HepG2 (cell line): ENCODE results near the gene SH2D2A. TPM values are rescaled to one million over a fixed set of nuclear protein-coding genes. Genes with fewer than 3 reads are reported as not detected.
A peak's percentile ranks its signal among the peaks of the same experiment; 100 is the strongest.

ENCODE experiments used
- ELF3 ChIP-seq: IDR thresholded peaks from 2 replicates; pipeline ENCODE4 v1.6.1; 2016; ENCODE audit warnings: missing genetic modification reagents, missing compliant biosample characterization
- MLLT10 ChIP-seq: sonication (generic); formaldehyde crosslinking; IDR thresholded peaks from 2 replicates; pipeline ENCODE4 v1.4.0; 2020; ENCODE audit warnings: missing genetic modification reagents
- MXD4 ChIP-seq: IDR thresholded peaks from 2 replicates; pipeline ENCODE4 v1.6.1; 2016; ENCODE audit warnings: mild to moderate bottlenecking, missing biosample characterization, missing genetic modification reagents
- PHB2 ChIP-seq: fragments of 450-650 bp; IDR thresholded peaks from 2 replicates; pipeline ENCODE4 v1.6.1; 2018; ENCODE audit not compliant: partially characterized antibody
- PHF20 ChIP-seq: sonication (generic); formaldehyde crosslinking; IDR thresholded peaks from 2 replicates; pipeline ENCODE4 v1.5.0; 2020; ENCODE audit warnings: mild to moderate bottlenecking, missing genetic modification reagents
- SMAD9 ChIP-seq: sonication (generic); formaldehyde crosslinking; IDR thresholded peaks from 2 replicates; pipeline ENCODE4 v1.5.1; 2020; ENCODE audit warnings: mild to moderate bottlenecking, missing genetic modification reagents
- SMYD3 ChIP-seq: sonication (generic); formaldehyde crosslinking; IDR thresholded peaks from 2 replicates; pipeline ENCODE4 v1.8.1; 2023; ENCODE audit warnings: mild to moderate bottlenecking, missing genetic modification reagents
- STAT5B ChIP-seq: sonication (generic); formaldehyde crosslinking; IDR thresholded peaks from 2 replicates; pipeline ENCODE4 v1.4.0; 2020; ENCODE audit warnings: missing genetic modification reagents
- XRCC5 ChIP-seq: fragments of 200-400 bp; formaldehyde crosslinking; optimal IDR thresholded peaks from 2 replicates; pipeline ENCODE3; 2017; ENCODE audit warnings: mild to moderate bottlenecking, low read length
- ZBTB38 ChIP-seq: sonication (generic); formaldehyde crosslinking; IDR thresholded peaks from 2 replicates; pipeline ENCODE4 v1.5.1; 2020; ENCODE audit warnings: mild to moderate bottlenecking, missing genetic modification reagents
- ZMYM2 ChIP-seq: sonication (generic); formaldehyde crosslinking; IDR thresholded peaks from 2 replicates; pipeline ENCODE4 v1.8.0; 2022; ENCODE audit warnings: mild to moderate bottlenecking, missing genetic modification reagents
- ZNF451 ChIP-seq: sonication (generic); formaldehyde crosslinking; IDR thresholded peaks from 2 replicates; pipeline ENCODE4 v1.5.0; 2020; ENCODE audit warnings: mild to moderate bottlenecking, missing genetic modification reagents
- ZNF547 ChIP-seq: sonication (generic); formaldehyde crosslinking; IDR thresholded peaks from 2 replicates; pipeline ENCODE4 v1.5.1; 2020; ENCODE audit warnings: mild to moderate bottlenecking, missing genetic modification reagents
- polyA plus RNA-seq, 8 experiments: library from polyadenylated mRNA; depleted of rRNA in 3 of 8; stranded (reverse) in 7 of 8; unstranded in 1 of 8; fragments of >200 nt; fragmentation: Illumina TruSeq in 4 of 8; extraction: Trizol in 4 of 8; gene quantifications; 2 replicates each; pipeline versions ENCODE4 v1.2.1 to v1.2.3, GENCODE V29; 2011 to 2016; ENCODE audit warnings: low read depth in 4 of 8, missing spikeins in 1 of 8, mixed read lengths in 1 of 8; ENCODE audit not compliant: insufficient read depth in 1 of 8
- total RNA-seq, 5 experiments: library from RNA; depleted of rRNA; stranded (reverse); fragments of >200 nt; fragmentation: Illumina TruSeq; extraction: Trizol; gene quantifications; 2 replicates each; pipeline ENCODE4 v1.2.3, GENCODE V29; 2016; ENCODE audit warnings: low read depth in 1 of 5
- TF ChIP-seq, protein P1 (sequence below): sonication (generic); formaldehyde crosslinking; IDR thresholded peaks from 2 replicates; pipeline ENCODE4 v1.8.1; 2023; ENCODE audit warnings: mild to moderate bottlenecking, missing genetic modification reagents
- TF ChIP-seq, protein P2 (sequence below): sonication (generic); formaldehyde crosslinking; IDR thresholded peaks from 2 replicates; pipeline ENCODE4 v1.4.0; 2020; ENCODE audit warnings: low read depth, mild to moderate bottlenecking, missing genetic modification reagents
- TF ChIP-seq, protein P3 (sequence below): sonication (generic); formaldehyde crosslinking; IDR thresholded peaks from 2 replicates; pipeline ENCODE4 v1.8.1; 2022; ENCODE audit warnings: mild to moderate bottlenecking, missing genetic modification reagents
- TF ChIP-seq, protein P4 (sequence below): sonication (generic); formaldehyde crosslinking; IDR thresholded peaks from 2 replicates; pipeline ENCODE4 v1.5.0; 2020; ENCODE audit warnings: missing genetic modification reagents
- TF ChIP-seq, protein P5 (sequence below): sonication (generic); formaldehyde crosslinking; IDR thresholded peaks from 2 replicates; pipeline ENCODE4 v1.4.0; 2020; ENCODE audit warnings: missing genetic modification reagents
- TF ChIP-seq, protein P6 (sequence below): sonication (generic); formaldehyde crosslinking; IDR thresholded peaks from 2 replicates; pipeline ENCODE4 v1.5.0; 2020; ENCODE audit warnings: mild to moderate bottlenecking, missing genetic modification reagents

Gene SH2D2A
- total and polyA plus RNA-seq, 2 of the 13 experiments (the other 11 are each of a cell fraction or from before 2014, with no cell fraction given) = 0.57 to 0.73 TPM

DNA sequence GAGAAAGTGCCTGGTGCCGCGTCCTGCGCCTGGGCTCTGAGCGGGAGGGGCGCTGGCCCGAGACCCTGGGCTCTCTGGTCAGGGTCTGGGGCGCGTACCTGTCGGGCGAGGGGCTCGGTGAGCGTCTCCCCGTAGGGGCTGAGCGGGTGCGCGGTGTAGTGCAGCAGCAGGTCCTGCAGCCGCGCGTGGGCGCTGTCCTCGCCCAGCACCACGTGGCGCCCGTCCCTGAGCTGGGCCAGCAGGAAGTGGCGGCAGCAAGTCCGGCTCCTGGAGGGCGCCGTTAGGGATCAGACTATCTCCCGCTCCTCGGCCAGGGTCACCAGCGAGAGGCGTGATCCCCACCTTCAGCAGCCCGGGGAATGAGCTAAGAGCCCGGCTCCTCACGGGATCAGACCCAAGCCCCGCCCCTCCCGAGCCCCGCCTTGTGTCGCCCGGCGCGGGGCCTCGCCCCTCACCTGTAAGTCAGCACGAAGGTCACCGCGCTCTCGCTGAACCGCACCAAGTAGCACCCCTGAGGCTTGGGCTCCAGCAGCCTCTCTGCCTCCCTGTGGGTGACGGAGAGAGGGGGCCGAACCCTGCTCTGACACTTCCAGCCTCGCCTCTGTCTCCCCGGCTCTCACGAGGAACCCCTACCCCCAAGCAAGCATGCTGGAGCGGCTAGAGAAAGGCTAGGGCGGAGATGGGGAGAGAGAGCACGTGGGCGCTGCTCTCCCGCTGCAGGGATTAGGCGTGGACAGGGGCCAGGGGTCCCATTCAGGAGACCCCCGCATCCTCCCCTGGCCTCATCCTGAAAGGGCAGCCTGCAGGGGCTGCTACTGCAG is 2.7 kb downstream of the SH2D2A start (continued):
- TF ChIP-seq XRCC5 = peak; percentile 48
- TF ChIP-seq SMYD3 (CRISPR knock-in tag) = no peak
- TF ChIP-seq SMAD9 = no peak
- TF ChIP-seq, protein P1, sequence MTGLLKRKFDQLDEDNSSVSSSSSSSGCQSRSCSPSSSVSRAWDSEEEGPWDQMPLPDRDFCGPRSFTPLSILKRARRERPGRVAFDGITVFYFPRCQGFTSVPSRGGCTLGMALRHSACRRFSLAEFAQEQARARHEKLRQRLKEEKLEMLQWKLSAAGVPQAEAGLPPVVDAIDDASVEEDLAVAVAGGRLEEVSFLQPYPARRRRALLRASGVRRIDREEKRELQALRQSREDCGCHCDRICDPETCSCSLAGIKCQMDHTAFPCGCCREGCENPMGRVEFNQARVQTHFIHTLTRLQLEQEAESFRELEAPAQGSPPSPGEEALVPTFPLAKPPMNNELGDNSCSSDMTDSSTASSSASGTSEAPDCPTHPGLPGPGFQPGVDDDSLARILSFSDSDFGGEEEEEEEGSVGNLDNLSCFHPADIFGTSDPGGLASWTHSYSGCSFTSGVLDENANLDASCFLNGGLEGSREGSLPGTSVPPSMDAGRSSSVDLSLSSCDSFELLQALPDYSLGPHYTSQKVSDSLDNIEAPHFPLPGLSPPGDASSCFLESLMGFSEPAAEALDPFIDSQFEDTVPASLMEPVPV (CRISPR knock-in tag) = 0 out of 2 replicates have a peak, but pooled peaks have one; percentile 35
- peak; percentile 85 for TF ChIP-seq ELF3
- peak; percentile 82 for TF ChIP-seq ZBTB38
- TF ChIP-seq, protein P2, sequence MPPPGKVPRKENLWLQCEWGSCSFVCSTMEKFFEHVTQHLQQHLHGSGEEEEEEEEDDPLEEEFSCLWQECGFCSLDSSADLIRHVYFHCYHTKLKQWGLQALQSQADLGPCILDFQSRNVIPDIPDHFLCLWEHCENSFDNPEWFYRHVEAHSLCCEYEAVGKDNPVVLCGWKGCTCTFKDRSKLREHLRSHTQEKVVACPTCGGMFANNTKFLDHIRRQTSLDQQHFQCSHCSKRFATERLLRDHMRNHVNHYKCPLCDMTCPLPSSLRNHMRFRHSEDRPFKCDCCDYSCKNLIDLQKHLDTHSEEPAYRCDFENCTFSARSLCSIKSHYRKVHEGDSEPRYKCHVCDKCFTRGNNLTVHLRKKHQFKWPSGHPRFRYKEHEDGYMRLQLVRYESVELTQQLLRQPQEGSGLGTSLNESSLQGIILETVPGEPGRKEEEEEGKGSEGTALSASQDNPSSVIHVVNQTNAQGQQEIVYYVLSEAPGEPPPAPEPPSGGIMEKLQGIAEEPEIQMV (CRISPR knock-in tag) = peak; percentile 87
- TF ChIP-seq MLLT10 (CRISPR knock-in tag) = no peak
- TF ChIP-seq, protein P3, sequence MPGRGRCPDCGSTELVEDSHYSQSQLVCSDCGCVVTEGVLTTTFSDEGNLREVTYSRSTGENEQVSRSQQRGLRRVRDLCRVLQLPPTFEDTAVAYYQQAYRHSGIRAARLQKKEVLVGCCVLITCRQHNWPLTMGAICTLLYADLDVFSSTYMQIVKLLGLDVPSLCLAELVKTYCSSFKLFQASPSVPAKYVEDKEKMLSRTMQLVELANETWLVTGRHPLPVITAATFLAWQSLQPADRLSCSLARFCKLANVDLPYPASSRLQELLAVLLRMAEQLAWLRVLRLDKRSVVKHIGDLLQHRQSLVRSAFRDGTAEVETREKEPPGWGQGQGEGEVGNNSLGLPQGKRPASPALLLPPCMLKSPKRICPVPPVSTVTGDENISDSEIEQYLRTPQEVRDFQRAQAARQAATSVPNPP (CRISPR knock-in tag) = no peak
- TF ChIP-seq STAT5B (CRISPR knock-in tag) = no peak
- TF ChIP-seq, protein P4, sequence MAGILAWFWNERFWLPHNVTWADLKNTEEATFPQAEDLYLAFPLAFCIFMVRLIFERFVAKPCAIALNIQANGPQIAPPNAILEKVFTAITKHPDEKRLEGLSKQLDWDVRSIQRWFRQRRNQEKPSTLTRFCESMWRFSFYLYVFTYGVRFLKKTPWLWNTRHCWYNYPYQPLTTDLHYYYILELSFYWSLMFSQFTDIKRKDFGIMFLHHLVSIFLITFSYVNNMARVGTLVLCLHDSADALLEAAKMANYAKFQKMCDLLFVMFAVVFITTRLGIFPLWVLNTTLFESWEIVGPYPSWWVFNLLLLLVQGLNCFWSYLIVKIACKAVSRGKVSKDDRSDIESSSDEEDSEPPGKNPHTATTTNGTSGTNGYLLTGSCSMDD (CRISPR knock-in tag) = no peak; the same call in 1 of the 2 replicates
- TF ChIP-seq PHF20 (CRISPR knock-in tag) = peak; percentile 50; the same call in 1 of the 2 replicates
- TF ChIP-seq PHB2 = no peak
- TF ChIP-seq ZNF451 (CRISPR knock-in tag) = peak; percentile 97
- peak; percentile 89 for TF ChIP-seq MXD4
- TF ChIP-seq ZMYM2 (CRISPR knock-in tag) = no peak
- TF ChIP-seq, protein P5, sequence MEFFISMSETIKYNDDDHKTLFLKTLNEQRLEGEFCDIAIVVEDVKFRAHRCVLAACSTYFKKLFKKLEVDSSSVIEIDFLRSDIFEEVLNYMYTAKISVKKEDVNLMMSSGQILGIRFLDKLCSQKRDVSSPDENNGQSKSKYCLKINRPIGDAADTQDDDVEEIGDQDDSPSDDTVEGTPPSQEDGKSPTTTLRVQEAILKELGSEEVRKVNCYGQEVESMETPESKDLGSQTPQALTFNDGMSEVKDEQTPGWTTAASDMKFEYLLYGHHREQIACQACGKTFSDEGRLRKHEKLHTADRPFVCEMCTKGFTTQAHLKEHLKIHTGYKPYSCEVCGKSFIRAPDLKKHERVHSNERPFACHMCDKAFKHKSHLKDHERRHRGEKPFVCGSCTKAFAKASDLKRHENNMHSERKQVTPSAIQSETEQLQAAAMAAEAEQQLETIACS (CRISPR knock-in tag) = peak; percentile 57
- peak; percentile 85; the same call in 1 of the 2 replicates for TF ChIP-seq ZNF547
- TF ChIP-seq, protein P6, sequence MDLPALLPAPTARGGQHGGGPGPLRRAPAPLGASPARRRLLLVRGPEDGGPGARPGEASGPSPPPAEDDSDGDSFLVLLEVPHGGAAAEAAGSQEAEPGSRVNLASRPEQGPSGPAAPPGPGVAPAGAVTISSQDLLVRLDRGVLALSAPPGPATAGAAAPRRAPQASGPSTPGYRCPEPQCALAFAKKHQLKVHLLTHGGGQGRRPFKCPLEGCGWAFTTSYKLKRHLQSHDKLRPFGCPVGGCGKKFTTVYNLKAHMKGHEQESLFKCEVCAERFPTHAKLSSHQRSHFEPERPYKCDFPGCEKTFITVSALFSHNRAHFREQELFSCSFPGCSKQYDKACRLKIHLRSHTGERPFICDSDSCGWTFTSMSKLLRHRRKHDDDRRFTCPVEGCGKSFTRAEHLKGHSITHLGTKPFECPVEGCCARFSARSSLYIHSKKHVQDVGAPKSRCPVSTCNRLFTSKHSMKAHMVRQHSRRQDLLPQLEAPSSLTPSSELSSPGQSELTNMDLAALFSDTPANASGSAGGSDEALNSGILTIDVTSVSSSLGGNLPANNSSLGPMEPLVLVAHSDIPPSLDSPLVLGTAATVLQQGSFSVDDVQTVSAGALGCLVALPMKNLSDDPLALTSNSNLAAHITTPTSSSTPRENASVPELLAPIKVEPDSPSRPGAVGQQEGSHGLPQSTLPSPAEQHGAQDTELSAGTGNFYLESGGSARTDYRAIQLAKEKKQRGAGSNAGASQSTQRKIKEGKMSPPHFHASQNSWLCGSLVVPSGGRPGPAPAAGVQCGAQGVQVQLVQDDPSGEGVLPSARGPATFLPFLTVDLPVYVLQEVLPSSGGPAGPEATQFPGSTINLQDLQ (CRISPR knock-in tag) = no peak
